CD4-positive, alpha-beta T cell treated with Interleukin-4 for 1 hour (primary cell): ENCODE data around the gene PEX6.
A peak's percentile ranks its signal among the peaks of the same experiment; 100 is the strongest.
"Not testable (repeated sequence)": the region's sequence is repeated elsewhere in the genome, so short reads cannot be mapped to it uniquely, and the experiment has no call there.

Experiments
- DNase-seq, 2 donors: peaks; one replicate each; pipeline ENCODE4 v3.0.0-alpha.2; 2020 to 2022

PEX6 gene

DNA sequence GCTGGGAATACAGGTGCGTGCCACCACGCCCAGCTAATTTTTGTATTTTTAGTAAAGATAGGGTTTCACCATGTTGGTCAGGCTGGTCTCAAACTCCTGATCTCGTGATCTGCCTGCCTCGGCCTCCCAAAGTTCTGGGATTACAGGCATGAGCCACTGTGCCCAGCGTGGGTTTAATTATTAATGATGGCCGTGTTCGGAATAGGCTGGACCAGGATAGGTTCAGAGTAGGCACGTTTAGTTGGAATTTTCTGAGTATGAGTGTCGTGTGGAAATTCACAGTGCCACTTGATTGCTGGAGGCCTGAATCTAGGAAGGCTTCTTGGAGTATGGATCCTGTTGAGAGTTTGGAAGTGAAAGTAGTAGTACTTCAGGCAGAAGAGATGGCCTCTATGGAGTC is 19.2 kb upstream of the PEX6 start:
- not testable (repeated sequence) for DNase-seq

DNA sequence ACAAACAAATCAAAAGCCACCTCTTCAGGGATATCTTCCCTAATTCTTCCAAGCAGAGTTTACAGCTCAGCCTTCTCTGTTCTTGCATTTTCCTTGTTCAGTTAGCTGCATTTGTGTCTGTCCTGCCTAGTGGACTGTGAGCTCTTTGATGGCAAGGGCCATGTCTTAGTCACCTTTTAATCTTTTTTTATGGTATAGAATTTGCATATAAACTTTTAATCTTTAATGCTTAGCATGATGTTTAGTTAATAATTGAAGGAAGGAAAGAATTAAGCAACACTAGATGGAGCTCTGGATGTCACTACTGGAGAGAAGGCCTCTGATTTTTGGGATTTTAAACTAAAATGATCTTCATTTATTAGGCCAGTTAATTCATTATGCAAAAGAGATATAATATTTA is 17.5 kb upstream of the PEX6 start:
- no peak for DNase-seq

DNA sequence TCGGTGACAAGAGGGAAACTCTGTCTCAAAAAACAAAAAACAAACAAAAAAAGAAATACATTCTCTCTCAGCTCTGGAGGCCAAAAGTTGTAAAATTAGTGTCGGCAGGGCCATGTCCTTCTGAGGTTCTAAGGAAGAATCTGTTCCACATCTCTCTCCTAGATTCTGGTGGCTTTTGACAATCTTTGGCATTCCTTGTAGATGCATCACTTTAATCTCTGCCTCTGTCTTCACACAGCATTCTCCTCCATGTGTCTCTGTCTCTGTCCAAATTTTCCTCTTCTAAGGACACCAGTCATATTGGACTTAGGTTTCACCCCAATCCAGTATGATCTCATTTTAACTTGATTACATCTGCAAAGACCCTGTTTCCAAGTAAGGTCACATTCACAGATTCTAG is 14.5 kb upstream of the PEX6 start:
- DNase-seq: no peak

DNA sequence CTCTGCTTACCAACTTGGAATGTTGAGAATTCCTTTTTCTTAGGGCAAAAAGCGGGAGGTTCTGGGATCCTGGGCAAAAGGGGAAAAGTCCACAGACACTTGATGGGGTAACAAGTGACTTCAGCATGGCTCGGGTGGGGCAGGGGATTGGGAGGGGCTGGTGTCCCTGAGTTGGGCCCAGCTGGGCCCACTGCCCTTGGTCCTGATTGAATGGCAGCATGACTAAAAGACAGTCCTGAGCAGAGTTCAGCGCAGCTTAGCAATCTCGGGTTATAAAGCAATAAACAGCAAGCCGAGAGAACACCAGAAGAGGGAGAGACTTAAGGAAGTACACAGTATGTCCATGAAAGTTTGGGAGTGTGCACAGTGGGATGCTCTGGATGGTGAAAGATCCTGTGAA is 10.9 kb upstream of the PEX6 start:
- DNase-seq: no peak

DNA sequence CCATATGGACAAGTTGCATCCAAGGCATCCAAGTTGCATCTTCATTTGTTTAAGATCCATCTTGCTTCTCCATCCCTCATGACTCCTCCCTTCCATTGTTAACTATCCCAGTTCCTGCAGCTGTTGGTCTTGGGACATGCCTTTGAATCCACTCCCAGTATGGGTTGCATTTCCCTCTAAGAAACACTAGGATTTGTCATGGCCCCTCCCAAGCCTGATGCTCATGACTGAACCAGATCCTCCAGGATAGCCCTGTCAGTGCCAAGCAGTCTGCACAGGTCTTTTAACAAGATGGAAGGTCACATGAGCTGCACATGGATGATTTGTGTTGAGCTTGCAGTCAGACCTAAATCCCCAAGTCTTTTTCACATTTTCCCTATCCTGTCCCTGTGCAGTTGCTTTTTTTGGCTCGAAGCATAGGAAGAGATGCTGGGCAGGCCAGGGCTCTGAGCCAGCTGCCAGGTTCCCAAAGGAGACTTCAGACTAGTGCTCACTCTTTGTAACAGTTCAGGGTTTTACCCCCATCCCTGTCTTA is 9.6 kb upstream of the PEX6 start:
- DNase-seq: no peak

DNA sequence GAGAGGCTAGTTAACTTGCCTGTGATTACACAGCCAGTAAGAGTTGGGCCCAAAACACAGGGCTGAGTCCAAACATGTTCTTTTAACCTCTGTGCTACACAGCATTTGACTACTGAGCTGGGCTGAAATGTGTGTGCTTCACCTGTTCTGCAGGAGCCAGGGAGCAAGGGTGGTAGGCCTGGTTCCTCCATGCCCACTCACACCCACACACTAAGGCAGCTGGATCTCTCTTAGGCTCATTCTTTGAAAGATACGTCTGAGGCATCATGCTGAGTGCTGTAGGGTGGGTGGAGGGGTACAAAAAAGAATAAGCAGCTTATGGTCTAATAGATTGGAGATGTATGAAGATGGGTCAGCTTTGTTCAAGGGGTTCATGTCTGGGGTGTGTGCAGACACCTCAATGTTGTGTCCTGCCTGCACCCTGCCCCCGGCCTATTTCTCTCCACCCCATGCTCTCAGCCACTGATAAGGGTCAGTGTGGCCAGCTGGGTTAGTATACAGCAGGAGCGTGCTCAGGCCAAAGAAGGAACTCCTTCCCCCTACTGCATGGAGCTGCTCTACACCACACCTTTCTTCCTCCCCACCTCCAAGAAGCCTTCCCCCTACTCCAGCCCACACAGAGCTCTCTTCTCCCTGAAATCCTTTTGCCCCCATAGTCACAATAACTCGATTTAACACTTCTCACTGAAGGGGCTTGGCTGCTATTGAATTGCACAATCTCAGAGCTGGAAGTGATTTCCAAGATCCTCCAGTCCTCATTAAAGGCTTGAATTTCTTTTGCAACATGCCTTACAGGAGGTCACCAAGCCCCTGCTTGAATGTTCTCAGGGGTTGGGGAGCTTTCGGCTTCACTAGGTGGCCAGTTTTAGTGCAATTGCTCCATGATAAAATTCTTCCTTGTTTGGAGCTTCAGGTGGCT is 8.8 kb upstream of the PEX6 start:
- no peak for DNase-seq

DNA sequence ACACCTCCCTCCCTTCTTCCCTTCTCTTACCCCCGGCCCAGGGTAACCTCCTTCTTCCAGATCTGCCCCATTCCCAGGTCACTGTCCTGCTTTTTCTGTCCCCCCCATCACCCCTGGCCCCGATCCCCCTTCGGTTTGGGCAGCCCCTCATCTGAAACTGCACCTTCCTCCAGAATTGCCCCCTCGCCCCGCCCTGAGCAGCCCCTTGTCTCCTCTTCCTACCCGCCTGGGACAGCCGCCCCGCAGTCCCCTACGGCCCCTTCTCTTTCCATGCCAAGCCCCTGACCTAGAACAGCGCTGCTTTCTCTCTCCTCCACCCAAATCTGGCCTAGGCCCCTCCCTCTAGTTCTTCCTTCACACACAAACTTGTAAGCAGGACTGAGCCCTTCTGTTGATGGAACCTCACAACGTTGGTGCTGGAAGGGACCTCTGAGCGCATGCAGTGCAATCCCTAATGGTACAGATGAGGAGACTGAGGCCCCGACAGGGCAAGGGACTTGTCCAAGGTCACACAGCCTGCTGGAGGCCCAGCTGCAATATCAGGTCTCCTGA is 6.0 kb upstream of the PEX6 start:
- peak in 1 of 2 donors; percentile 26 for DNase-seq

DNA sequence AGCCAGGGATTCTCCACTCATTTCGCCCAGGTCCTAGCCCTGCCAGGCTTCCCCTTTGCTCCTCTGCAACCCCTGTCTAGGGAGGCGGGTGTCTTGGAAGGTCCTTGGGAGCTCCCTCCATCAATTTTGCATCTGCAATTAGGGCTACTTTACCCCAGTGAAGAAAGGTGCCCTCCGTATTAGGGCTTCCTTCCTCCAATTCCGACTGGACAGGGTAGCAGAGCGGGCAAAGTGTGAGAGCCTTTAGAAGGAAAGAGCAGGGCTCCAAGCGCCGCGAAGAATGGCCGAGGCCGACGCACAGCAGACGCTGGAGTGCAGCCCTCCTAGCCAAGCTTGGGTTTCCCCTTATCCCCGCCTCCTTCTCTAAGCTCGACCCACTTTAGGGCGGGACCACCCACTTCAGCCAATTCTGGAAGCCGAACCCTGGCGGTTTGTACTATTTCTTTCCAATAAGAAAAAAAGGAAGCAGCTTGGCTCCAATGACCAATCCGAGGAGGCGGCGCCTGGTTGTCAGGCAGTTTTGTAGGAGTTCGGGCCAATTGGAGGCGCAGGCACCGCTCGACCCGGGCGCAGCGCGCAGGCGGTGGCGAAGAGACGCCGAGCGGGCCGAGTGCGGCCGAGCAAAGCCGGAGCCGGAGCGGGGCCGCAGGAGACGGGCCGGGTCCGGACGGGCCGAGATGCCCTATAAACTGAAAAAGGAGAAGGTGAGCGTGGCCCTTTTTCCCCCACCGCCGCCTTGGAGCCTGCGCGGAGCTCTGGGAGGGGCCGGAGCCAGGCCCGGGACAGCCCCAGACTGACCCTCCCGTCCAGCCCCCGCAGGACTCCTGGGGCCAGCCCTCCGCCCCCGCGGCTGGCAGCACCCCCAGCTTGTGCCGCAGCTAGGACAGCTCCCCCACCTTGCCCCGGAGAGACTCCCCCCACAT is 5.3 kb upstream of the PEX6 start, which contains the start of gene PPP2R5D:
Gene PPP2R5D (plus strand): TSS at position 570 of the 923 bp plus-strand sequence. CDS start 108 bp downstream, at position 678.
- DNase-seq: peak; percentile 98 to 99

DNA sequence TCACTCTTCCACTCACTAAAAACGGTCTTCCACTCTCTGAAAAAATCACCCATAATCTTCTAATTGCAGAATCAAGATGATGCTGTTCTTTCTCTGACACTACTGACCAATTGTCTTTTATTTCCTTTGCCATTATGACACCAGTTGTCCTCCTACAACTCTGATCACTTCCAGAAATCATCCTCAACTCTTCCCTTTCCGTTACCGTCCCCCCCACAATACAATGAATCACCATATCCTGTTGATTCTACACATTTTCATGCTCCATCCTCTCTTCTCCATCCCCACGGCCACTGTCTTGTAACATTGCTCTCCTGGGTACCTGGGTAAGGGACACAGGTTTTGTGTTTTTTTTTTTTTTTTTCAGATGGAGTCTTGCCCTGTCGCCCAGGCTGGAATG is 2.9 kb upstream of the PEX6 start:
- no peak for DNase-seq

DNA sequence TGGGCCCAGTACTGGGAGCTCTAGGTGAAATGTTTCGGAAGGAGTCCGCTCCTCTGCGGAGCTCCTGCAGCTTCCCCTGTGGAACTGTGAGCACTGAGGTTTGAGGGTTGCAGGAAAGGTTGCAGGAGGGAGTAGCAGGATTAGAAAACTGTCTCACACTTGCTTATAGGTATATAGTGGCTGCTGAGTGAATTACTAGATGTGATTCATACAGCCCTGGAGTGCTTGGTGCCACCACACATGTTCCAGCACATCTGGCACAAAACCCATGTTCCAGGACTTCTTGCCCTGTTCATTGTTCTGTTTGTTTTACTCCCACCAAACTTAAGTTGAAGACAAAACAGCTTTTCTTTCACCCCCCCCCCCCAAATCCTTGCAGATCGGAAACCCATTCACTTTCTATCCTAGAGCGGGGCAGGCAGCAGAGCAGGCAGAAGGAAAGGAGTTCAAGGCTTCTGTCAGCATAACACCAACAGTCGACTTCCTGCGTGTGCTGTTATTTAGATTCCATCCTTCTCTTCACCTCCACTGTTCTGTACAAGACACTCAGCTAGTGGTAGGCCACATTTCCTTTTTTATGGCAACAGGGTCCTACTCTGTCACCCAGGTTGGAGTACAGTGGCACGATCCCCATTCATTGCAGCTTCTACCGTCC is 669 bp upstream of the PEX6 start:
- DNase-seq: peak in 1 of 2 donors; percentile 40

DNA sequence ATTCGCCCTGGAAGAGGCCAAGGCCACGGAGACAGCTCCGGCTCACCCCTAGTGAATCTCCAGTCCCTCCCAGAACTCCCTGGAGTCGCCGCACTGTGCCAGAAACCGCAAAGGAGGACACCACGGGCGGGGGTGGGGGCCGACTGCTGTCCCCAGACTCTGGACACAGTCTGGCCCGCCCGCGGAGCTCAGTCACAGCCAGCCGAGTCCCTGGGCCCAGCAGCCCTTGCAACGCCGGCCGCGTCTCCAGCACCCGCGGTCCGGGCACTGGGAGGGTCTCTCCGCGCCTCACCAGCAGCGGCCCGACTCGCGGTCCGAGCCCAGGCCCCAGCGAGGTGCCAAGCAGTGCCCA is 518 bp downstream of the PEX6 start:
- no peak for DNase-seq

DNA sequence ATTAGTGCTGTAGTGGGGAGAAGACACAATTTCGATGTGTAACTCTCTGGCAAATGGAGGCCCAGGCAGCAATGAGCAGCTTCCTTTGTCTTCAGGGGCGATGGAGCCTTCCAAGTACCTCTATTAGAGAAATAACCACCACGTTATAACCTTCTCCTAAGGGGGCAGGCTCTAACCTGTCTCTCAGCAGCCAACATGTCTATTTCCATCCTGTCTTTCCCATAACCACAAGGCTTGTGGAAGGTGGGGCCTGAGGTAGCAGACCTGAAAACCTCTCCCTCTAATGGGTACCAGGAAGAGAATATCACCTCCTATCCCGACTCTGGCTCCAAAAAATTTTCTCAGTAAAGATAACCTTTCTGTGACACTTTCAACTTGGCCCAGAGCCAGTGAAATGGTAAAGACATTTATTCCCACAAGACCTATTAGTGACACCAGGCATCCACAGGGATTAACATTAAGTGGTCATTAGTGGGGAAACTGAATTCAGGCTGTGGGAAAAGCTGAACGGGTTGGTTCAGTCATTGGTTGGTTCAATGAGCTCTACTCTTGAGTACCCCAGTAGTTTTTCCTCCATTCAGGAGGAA is 4.0 kb downstream of the PEX6 start:
- DNase-seq: no peak

DNA sequence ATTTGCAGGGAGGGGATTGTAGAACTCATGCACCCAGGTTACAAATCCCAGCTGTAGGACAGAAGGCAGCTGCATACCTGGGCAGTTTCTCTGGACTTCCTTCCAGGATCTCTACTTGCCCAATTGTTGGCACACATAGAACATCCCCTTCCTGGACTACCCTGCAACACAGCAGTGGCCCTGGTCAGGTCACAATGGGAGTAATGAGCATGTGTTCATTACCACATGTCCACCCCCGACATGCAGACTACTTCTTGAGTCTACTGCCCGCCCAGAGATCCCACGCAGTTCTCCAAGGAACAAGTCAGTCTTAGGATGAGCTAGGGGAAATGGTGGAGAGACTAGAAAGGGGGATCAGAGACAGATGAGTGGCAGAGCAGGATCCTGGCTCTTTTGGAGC is 5.1 kb downstream of the PEX6 start:
- no peak for DNase-seq

DNA sequence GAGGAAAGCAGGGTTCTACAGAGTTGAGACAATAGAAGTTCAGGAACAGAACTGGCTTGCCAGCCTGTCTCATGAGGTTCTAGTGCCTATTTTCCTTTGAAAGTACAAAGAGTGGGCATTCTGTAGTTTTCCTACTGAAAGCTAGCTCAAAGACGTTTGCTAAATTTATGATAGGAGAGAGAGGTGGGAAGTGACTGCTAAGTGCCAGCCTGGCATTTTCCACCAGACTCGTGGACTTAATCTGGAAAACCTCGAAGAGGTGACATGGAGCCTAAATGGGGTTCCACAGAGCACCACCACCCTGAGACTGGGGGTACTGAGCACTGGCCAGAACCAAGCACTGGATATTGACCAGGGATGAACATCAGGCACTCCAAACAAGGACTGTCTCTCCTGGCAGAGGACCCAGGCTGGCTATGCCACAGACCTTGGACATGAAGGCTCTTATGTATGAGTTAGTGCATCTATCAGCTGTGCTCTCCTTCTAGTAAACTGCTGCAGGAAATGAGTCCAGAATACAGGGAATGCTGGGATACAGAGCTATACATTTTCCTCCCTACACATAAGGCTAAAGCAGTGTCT is 7.1 kb downstream of the PEX6 start:
- DNase-seq: no peak

DNA sequence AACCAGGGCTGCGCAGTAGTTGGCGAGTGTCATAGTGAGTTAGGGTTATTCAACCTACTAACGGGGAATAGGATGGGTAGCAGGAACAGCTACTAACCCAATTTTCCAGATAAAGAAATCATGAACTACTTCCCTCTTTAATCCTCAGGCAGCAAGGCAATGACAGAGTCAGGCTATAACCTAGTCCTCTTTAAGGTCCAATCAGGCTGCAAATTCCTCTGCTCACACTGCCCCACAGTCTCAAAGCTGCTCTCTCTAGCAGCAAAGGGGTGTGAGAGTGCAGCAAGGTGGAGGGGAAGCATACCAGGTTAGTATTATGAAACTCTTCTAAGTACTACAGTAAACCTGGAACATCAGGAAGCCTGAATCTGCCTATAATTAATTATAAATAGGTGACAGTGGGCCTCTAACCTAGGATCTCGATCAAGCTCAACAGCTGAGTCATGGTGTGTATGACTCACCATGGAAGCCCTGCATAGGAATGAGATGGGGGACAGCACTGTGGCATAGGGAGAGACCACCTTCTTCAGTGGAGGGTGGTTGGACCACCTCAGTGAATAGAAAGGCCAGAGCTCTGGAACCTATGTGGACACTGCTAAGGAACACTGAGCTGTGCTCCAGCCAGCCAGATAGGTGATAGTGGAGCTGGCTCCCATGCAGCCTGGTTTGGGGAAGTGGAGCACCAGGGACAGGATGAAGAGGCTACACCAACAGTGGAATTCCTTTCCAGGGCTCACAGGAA is 7.9 kb downstream of the PEX6 start:
- DNase-seq: no peak

DNA sequence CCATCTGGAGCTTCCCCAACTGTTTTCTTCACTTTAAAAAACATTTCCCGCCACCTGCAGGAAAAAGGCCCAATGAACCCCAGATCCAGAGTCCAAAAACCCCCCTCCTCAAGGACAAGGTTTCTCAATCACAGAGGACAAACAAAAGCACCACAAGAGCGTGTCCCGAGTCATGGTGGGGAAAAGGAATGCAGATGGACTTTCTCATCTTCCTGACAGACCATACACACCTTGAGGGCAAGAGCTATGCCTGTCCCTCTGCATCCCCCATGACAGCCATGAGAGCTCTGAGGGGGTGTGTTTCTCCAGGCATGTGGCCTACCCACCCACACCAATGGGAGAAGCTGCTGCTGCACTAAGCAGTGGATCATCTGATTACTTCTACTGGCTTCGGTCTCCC is 9.0 kb downstream of the PEX6 start:
- DNase-seq: no peak

DNA sequence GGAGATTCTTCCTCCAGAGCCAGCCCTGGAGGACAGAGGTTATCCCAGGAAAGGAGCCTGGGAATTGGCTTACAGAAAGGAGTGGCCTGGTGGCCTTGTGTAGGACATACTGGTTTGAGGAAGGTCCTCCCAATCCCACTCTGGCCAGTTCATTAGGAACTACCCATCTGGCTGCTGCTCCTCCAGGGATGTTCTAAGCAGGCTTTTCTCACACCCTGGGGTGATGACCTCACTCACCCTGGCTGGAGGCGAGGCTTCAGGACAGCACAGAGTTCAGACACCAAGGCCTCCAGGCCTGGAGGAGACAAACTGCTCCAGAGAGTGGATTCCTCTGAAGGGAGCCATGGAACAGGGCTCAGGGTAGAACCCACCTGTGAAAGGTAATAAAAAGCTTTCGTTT is 9.6 kb downstream of the PEX6 start:
- DNase-seq: no peak

DNA sequence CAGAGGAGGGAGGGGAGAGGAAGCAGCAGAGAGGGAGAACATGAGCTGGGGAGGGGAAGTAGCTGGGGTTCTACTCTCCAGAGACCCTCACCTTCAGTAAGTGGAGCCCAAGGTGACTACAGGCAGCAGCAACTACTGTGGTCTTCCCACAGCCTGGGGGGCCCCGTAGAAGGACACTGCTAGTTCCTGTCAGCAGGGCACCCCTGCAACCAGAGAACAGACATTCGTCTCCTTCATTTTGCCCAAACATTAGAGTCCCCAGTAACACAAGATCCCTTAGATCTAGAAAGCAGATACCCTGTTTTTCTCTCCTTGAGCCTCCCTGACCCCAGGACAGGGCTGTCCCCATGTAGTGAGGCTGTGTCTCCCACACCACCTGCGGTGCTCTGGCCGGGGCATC is 10.2 kb downstream of the PEX6 start:
- no peak for DNase-seq

DNA sequence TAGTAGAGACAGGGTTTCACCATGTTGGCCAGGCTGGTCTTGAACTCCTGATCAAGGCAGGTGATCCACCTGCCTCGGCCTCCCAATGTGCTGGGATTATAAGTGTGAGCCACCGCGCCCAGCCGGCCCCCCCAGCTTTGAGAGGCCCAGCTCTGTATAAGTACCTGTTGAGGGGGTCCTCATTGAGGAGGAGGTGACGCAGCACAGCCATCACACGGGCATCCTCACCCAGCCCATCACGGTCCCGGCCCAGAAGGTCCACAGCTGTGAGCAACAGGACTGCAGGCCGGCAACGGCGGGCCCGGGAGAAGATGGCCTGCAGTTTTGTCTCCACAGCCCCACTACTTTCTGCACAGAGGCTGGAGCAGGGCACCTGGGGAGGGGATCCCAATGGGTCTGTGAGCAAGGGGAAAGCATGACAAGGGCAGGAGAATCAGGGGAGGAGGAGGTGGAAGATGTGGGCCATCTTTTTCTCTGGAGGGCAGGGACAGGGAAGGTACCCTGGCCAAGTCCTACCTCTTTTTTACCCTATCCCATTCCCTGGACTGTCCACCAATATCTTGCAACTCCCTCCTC is 10.8 kb downstream of the PEX6 start:
- DNase-seq: no peak

DNA sequence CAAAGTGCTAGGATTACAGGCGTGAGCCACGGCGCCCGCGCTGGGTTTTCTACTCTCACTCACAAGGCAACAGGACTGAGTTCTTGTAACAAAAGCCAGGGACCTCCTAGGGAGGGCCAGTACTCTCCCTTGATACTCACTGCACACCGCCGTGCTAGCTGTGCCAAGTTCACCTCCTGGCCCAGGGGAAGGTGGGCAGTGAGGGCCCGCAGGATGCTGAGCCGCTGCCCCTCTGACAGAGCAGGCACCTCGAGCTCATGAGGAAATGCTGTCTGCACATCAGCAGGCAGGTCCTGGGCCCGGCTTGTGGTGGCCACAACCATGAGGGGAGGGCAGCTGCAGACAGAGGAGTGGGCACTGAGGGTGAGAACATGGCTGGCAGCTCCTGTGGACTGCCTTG is 11.8 kb downstream of the PEX6 start:
- DNase-seq: no peak

DNA sequence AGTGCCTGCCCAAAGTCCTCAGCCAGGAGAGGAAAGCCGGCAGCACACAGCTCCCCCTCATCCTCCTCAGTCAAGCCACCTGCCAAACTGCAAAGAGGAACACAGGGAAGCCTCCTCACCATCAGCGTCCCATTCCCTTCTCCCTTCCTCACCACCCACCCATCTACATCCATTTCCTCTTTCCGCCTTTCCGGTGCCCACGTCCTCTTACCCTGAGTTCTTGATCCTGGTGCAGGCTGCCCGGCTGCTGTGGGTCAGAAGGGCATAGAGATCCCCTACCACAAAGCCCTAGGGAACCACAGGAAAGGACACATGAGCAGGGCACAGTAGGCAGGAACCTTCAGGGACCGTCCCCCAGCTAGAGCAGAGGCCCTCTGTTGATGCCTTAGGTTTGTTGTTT is 12.4 kb downstream of the PEX6 start:
- DNase-seq: no peak
